Stimulated activated CD4-positive, alpha-beta T cell treated with anti-CD3 and anti-CD28 coated beads, Interleukin-1b, Interleukin-23, amount 100 ng/mL, for 1 hour (primary cell): ENCODE results near the gene MTFMT.
"Not testable (repeated sequence)": the region's sequence is repeated elsewhere in the genome, so short reads cannot be mapped to it uniquely, and the experiment has no call there.

Source experiments
- DNase-seq, 2 donors: peaks; one replicate each; pipeline ENCODE4 v3.0.0-alpha.2; 2020; ENCODE audit warnings: low read depth in 2 of 2

The MTFMT gene

GRCh38 chr15:65060641-65061397 is 31.4 kb upstream of the MTFMT start:
- DNase-seq = no peak

- no peak for DNase-seq
Observed at GRCh38 chr15:65059931-65060596, 30.6 kb upstream of the MTFMT start.

GRCh38 chr15:65059369-65059750 is 29.9 kb upstream of the MTFMT start:
- DNase-seq = no peak

- no peak for DNase-seq
Observed at GRCh38 chr15:65058394-65059368, 29.2 kb upstream of the MTFMT start.

GRCh38 chr15:65057549-65057940 is 28.1 kb upstream of the MTFMT start:
- no peak for DNase-seq

GRCh38 chr15:65056868-65057548 is 27.6 kb upstream of the MTFMT start:
- no peak for DNase-seq

GRCh38 chr15:65056106-65056505 is 26.7 kb upstream of the MTFMT start:
- DNase-seq = no peak

- DNase-seq = no peak
Observed at GRCh38 chr15:65055201-65055870, 25.9 kb upstream of the MTFMT start.

GRCh38 chr15:65054333-65055200 is 25.1 kb upstream of the MTFMT start:
- peak in 1 of 2 donors; percentile 25 for DNase-seq

- DNase-seq = no peak
Observed at GRCh38 chr15:65052956-65053355, 23.5 kb upstream of the MTFMT start.

GRCh38 chr15:65051266-65051665 is 21.8 kb upstream of the MTFMT start:
- DNase-seq = no peak

GRCh38 chr15:65050270-65050669 is 20.8 kb upstream of the MTFMT start:
- DNase-seq = no peak

- peak; percentile 66 to 75 for DNase-seq
Observed at GRCh38 chr15:65049418-65049840, 20.0 kb upstream of the MTFMT start.

- no peak for DNase-seq
Observed at GRCh38 chr15:65048241-65048640, 18.8 kb upstream of the MTFMT start.

GRCh38 chr15:65044724-65045481 is 15.5 kb upstream of the MTFMT start, which contains the start of gene SLC51B:
Gene SLC51B (plus strand): TSS chr15:65045387. CDS start chr15:65050005, 4,618 bp downstream.
- DNase-seq = no peak

GRCh38 chr15:65044218-65044617 is 14.8 kb upstream of the MTFMT start:
- not testable (repeated sequence) for DNase-seq

GRCh38 chr15:65042776-65043327 is 13.4 kb upstream of the MTFMT start:
- DNase-seq = no peak

- DNase-seq = no peak
Observed at GRCh38 chr15:65041787-65042186, 12.3 kb upstream of the MTFMT start.

- no peak for DNase-seq
Observed at GRCh38 chr15:65040461-65040860, 11.0 kb upstream of the MTFMT start.
